Endothelial cell of umbilical vein (primary cell): ENCODE data around the gene KCTD16. TPM values are rescaled to one million over a fixed set of nuclear protein-coding genes. Genes with fewer than 3 reads are reported as not detected.

ENCODE experiments used
- BruUV-seq: library from RNA; stranded (reverse); fragments of 400-500 nt; replicated peaks from 2 replicates; lab custom pipeline; 2021; lab: Mats Ljungman, UMichigan
- CTCF ChIA-PET: fragments of 300-600, 350-600 bp; sonication (Branson Sonifier 250); formaldehyde crosslinking; loops from one replicate; lab custom pipeline; 2021; ENCODE audit warnings: antibody characterized with exemption, inconsistent platforms; lab: Charles Lee
- POLR2A ChIA-PET: fragments of 300-600, 350-600 bp; sonication (Branson Sonifier 250); formaldehyde crosslinking; loops from one replicate; lab custom pipeline; 2021; ENCODE audit warnings: antibody characterized with exemption, inconsistent platforms; lab: Charles Lee
- DNase-seq: peaks from one replicate; pipeline ENCODE4 v3.0.0-alpha.2; 2011; ENCODE audit warnings: low read depth, low spot score
- FAIRE-seq: peaks from 2 replicates; lab custom pipeline; 2011; peaks lifted over from hg19 to GRCh38; lab: Jason Lieb, UNC
- H2AFZ ChIP-seq: 2 replicates; pipeline ENCODE4 v1.6.0; 2012; ENCODE audit warnings: low read depth, low read length, control low read depth, inconsistent platforms
- H3K27ac ChIP-seq: 2 replicates; pipeline ENCODE4 v1.5.1; 2011; ENCODE audit warnings: low read depth, mild to moderate bottlenecking, control low read depth, low read length, moderate library complexity; ENCODE audit not compliant: insufficient read depth
- H3K27me3 ChIP-seq, 2 experiments: 2 replicates each; pipeline versions ENCODE4 v1.6.0 to v1.6.1; 2011; ENCODE audit warnings: low read length in 2 of 2, mixed read lengths in 1 of 2; ENCODE audit not compliant: control insufficient read depth in 2 of 2, insufficient read depth in 2 of 2
- H3K36me3 ChIP-seq, 2 experiments: 2 replicates in 1 of 2; 3 replicates in 1 of 2; pipeline ENCODE4 v1.5.1; 2011; ENCODE audit warnings: low read length in 2 of 2, mild to moderate bottlenecking in 1 of 2, moderate library complexity in 1 of 2; ENCODE audit not compliant: control insufficient read depth in 2 of 2, insufficient read depth in 2 of 2; ENCODE audit errors: extremely low read depth in 1 of 2
- H3K4me1 ChIP-seq: 3 replicates; pipeline ENCODE4 v1.5.1; 2011; ENCODE audit warnings: mild to moderate bottlenecking, low read length; ENCODE audit not compliant: control insufficient read depth, insufficient read depth; ENCODE audit errors: extremely low read depth
- H3K4me2 ChIP-seq: 2 replicates; pipeline ENCODE4 v1.6.1; 2011; ENCODE audit warnings: low read length, control low read depth, mixed read lengths; ENCODE audit not compliant: insufficient read depth
- H3K4me3 ChIP-seq, 3 experiments: fragments of 200-600 bp in 1 of 3; sonication (generic), shearing (Covaris generic) in 1 of 3; replicated peaks in 1 of 3; 2 replicates each; pipeline ENCODE4 v1.5.1; 2011 to 2016; ENCODE audit warnings: control low read depth in 3 of 3, low read length in 3 of 3, mild to moderate bottlenecking in 2 of 3, inconsistent platforms in 1 of 3, low read depth in 1 of 3, moderate library complexity in 1 of 3; ENCODE audit not compliant: insufficient read depth in 1 of 3
- H3K79me2 ChIP-seq: 2 replicates; pipeline ENCODE4 v1.6.0; 2012; ENCODE audit warnings: low read length, inconsistent platforms; ENCODE audit not compliant: control insufficient read depth, insufficient read depth
- H3K9ac ChIP-seq: replicated peaks from 2 replicates; pipeline ENCODE3; 2011; ENCODE audit warnings: low read length, control low read depth; ENCODE audit not compliant: insufficient read depth; ENCODE audit errors: extremely low read depth
- H3K9me1 ChIP-seq: replicated peaks from 3 replicates; pipeline ENCODE4 v1.6.0; 2011; ENCODE audit warnings: mild to moderate bottlenecking, low read length; ENCODE audit not compliant: control insufficient read depth, insufficient read depth; ENCODE audit errors: extremely low read depth
- H3K9me3 ChIP-seq: replicated peaks from 2 replicates; pipeline ENCODE4 v1.5.1; 2012; ENCODE audit warnings: low read length, inconsistent platforms; ENCODE audit not compliant: control insufficient read depth, insufficient read depth
- H4K20me1 ChIP-seq: replicated peaks from 2 replicates; pipeline ENCODE3; 2011; ENCODE audit warnings: mild to moderate bottlenecking, low read length; ENCODE audit not compliant: control insufficient read depth, insufficient read depth; ENCODE audit errors: extremely low read depth
- EZH2 ChIP-seq: IDR thresholded peaks from 2 replicates; pipeline ENCODE4 v1.6.1; 2012; ENCODE audit warnings: borderline replicate concordance, low read depth, mild to moderate bottlenecking, moderate library complexity, low read length, inconsistent platforms; ENCODE audit not compliant: severe bottlenecking
- FOS ChIP-seq: IDR thresholded peaks from 2 replicates; pipeline ENCODE4 v1.6.1; 2011; ENCODE audit warnings: mild to moderate bottlenecking, low read length, moderate library complexity, borderline replicate concordance; ENCODE audit not compliant: insufficient read depth
- GATA2 ChIP-seq: IDR thresholded peaks from 2 replicates; pipeline ENCODE4 v1.7.0; 2011; ENCODE audit warnings: low read depth, mild to moderate bottlenecking, moderate library complexity, mixed read lengths, low read length; ENCODE audit not compliant: insufficient read length, insufficient read depth
- JUN ChIP-seq: IDR thresholded peaks from 2 replicates; pipeline ENCODE4 v1.6.1; 2011; ENCODE audit warnings: borderline replicate concordance, low read depth; ENCODE audit not compliant: insufficient read length, insufficient read depth
- MYC ChIP-seq: IDR thresholded peaks from one replicate; pipeline ENCODE4 v1.6.1; 2011; ENCODE audit warnings: mild to moderate bottlenecking, low read depth, low read length
- POLR2A ChIP-seq: IDR thresholded peaks from 2 replicates; pipeline ENCODE4 v1.6.1; 2012; ENCODE audit warnings: low read depth, mild to moderate bottlenecking, control low read depth, low read length
- POLR2AphosphoS5 ChIP-seq: IDR thresholded peaks from 2 replicates; pipeline ENCODE4 v1.6.1; 2012; ENCODE audit warnings: low read depth, mild to moderate bottlenecking, control low read depth, low read length, moderate library complexity; ENCODE audit not compliant: insufficient read depth
- dilution Hi-C: fragments of 300-500 bp; cut with MboI; formaldehyde crosslinking; loops from one replicate; pipeline ENCODE4 v1.15.0; 2019; ENCODE audit warnings: low sequenced_read_pairs; ENCODE audit not compliant: extremely low pct_ligation_motif_present
- intact Hi-C: fragments of 100-400 bp; cut with micrococcal nuclease; formaldehyde crosslinking; loops from one replicate; pipeline ENCODE4 v1.10.0; 2022
- polyA plus RNA-seq, 4 experiments: library from polyadenylated mRNA; depleted of rRNA in 3 of 4; stranded (reverse) in 3 of 4; unstranded in 1 of 4; fragments of >200 nt; gene quantifications; 2 replicates each; pipeline versions ENCODE4 v1.2.1 to v1.2.3, GENCODE V29; 2011 to 2012; ENCODE audit warnings: missing spikeins in 1 of 4
- total RNA-seq: library from RNA; stranded (reverse); gene quantifications from 2 replicates; pipeline ENCODE4 v1.2.3, GENCODE V29; 2021
- TF ChIP-seq, protein P1 (sequence below), 2 donors: IDR thresholded peaks; 1 replicate in 1 of 2; 2 replicates in 1 of 2; pipeline ENCODE4 v1.5.1; 2011; ENCODE audit warnings: low read length in 2 of 2, mild to moderate bottlenecking in 2 of 2, moderate library complexity in 2 of 2, control low read depth in 1 of 2, inconsistent platforms in 1 of 2, low read depth in 1 of 2; ENCODE audit not compliant: insufficient read depth in 1 of 2; ENCODE audit errors: extremely low read depth in 1 of 2
- TF ChIP-seq, protein P2 (sequence below): IDR thresholded peaks from 2 replicates; pipeline ENCODE4 v1.6.1; 2011; ENCODE audit not compliant: insufficient read depth, insufficient read length

Gene KCTD16
- total and polyA plus RNA-seq, 2 donors (not counting 3 experiments of a cell fraction or from before 2014, with no cell fraction given), result 0.21 to 0.49 TPM

DNA sequence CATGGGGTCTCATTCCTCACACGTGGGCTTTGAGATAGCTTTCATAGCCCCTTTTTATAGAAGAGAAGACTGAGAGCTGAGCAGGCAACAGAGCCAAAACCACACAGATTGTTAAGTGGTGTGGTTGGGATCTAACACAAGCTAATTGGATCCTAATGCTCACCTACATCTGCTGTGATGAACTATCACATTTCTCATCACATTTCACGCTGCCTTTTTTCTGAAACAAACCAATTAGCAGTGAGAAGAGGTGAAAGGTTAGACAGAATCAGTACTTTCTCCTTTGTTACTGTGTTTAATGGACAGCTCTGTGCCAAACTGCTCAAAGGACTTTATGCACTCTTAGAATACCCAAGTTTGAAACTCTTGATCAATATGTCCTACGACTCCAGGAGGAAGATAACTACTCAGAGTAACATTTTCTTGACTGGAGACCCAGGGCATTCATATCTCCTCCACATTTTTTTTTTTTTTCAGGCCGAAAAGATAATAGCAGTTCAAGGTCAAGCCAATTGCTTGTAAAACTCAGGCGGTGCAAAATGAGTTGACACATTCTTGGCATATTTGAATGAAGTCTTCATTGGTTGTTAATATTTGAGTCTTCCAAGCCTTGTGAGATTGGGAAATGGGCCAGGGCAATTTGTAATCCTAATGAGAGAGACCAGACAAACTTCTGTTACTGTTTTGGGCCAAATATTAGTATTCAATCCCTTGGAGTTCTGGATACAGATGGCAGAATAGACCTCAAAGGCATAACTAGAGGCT, 138.4 kb downstream of the KCTD16 start:
- DNase-seq, result no peak
- H3K27me3 ChIP-seq, result no peaks in the 10 kb centered on the region
- no peaks in the 10 kb centered on the region for H3K4me1 ChIP-seq
- H3K9ac ChIP-seq, result no peak overlapping the region
- intact Hi-C loops (no loop called here), dilution Hi-C loops (no loop called here)
- no peak overlapping the region for H2AFZ ChIP-seq
- TF ChIP-seq, protein P1, sequence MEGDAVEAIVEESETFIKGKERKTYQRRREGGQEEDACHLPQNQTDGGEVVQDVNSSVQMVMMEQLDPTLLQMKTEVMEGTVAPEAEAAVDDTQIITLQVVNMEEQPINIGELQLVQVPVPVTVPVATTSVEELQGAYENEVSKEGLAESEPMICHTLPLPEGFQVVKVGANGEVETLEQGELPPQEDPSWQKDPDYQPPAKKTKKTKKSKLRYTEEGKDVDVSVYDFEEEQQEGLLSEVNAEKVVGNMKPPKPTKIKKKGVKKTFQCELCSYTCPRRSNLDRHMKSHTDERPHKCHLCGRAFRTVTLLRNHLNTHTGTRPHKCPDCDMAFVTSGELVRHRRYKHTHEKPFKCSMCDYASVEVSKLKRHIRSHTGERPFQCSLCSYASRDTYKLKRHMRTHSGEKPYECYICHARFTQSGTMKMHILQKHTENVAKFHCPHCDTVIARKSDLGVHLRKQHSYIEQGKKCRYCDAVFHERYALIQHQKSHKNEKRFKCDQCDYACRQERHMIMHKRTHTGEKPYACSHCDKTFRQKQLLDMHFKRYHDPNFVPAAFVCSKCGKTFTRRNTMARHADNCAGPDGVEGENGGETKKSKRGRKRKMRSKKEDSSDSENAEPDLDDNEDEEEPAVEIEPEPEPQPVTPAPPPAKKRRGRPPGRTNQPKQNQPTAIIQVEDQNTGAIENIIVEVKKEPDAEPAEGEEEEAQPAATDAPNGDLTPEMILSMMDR (IDR thresholded peaks at IDR 0.05; ENCODE audit: extremely low read depth in 1 of 2, insufficient read depth in 1 of 2, low read depth in 1 of 2, low read length in 2 of 2), result no peak
- TF ChIP-seq MYC (no peak), EZH2 (no peak), FOS (no peak), POLR2A (no peak), POLR2AphosphoS5 (no peak), JUN (no peak), GATA2 (no peak)
- TF ChIP-seq, protein P2, sequence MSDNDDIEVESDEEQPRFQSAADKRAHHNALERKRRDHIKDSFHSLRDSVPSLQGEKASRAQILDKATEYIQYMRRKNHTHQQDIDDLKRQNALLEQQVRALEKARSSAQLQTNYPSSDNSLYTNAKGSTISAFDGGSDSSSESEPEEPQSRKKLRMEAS, result no peak
- H3K4me2 ChIP-seq, result no peak overlapping the region
- H4K20me1 ChIP-seq, result no peaks in the 10 kb centered on the region
- POLR2A ChIA-PET, result no interaction called here
- FAIRE-seq, result peak; percentile 4
- CTCF ChIA-PET, result no interaction called here
- no peak overlapping the region for H3K27ac ChIP-seq
- H3K9me1 ChIP-seq, result no peaks in the 10 kb centered on the region
- no peaks in the 10 kb centered on the region for H3K79me2 ChIP-seq
- no peak overlapping the region for H3K4me3 ChIP-seq
- no TSS peak for BruUV-seq
- no peaks in the 10 kb centered on the region for H3K36me3 ChIP-seq
- H3K9me3 ChIP-seq, result no peaks in the 10 kb centered on the region
